Gastroesophageal sphincter (tissue), 4 donors: ENCODE data around the gene ERBIN. TPM values are rescaled to one million over a fixed set of nuclear protein-coding genes. Genes with fewer than 3 reads are reported as not detected.

Experiments
- ATAC-seq: fragments of 150-250 bp; one replicate; pipeline ENCODE4 v1.9.1; 2016; ENCODE audit warnings: mild to moderate bottlenecking, moderate library complexity
- H3K27ac ChIP-seq, 4 donors: fragments of 200-600 bp; sonication (generic) in 3 of 4; 1 replicate in 3 of 4; 2 replicates in 1 of 4; pipeline ENCODE4 v1.5.1; 2016 to 2019
- H3K27me3 ChIP-seq: fragments of 200-600 bp; sonication (generic); one replicate; pipeline ENCODE4 v1.5.1; 2019
- H3K36me3 ChIP-seq, 2 donors: fragments of 200-600 bp; sonication (generic); one replicate each; pipeline ENCODE4 v1.5.1; 2019; ENCODE audit warnings: control low read depth in 1 of 2
- H3K4me1 ChIP-seq, 3 donors: fragments of 200-600 bp; sonication (generic); 1 replicate in 2 of 3; 2 replicates in 1 of 3; pipeline ENCODE4 v1.5.1; 2016 to 2019; ENCODE audit warnings: control low read depth in 2 of 3
- H3K4me3 ChIP-seq, 2 donors: fragments of 200-600 bp; sonication (generic); one replicate each; pipeline ENCODE4 v1.5.1; 2019; ENCODE audit warnings: mild to moderate bottlenecking in 1 of 2, moderate library complexity in 1 of 2
- H3K9me3 ChIP-seq, 3 donors: fragments of 200-600 bp; sonication (generic); one replicate each; pipeline ENCODE4 v1.5.1; 2017 to 2019; ENCODE audit warnings: control low read depth in 2 of 3
- EP300 ChIP-seq: sonication (generic); formaldehyde crosslinking; IDR thresholded peaks from one replicate; pipeline ENCODE4 v1.6.1; 2017; ENCODE audit warnings: antibody characterized with exemption, mild to moderate bottlenecking
- POLR2A ChIP-seq, 2 donors: fragments of 450-650 bp; IDR thresholded peaks; one replicate each; pipeline ENCODE4 v1.6.1; 2017; ENCODE audit warnings: antibody characterized with exemption in 2 of 2, mild to moderate bottlenecking in 2 of 2, moderate library complexity in 1 of 2
- POLR2AphosphoS5 ChIP-seq: sonication (generic); formaldehyde crosslinking; IDR thresholded peaks from one replicate; pipeline ENCODE4 v1.6.1; 2017; ENCODE audit warnings: antibody characterized with exemption
- WGBS, 2 donors: methylation state at CpG; one replicate each; pipeline ENCODE4 v1.1.5; 2018; ENCODE audit warnings: low coverage in 1 of 2; 5-methylcytosine and 5-hydroxymethylcytosine counted together
- total RNA-seq, 4 donors: library from RNA; depleted of rRNA; stranded (reverse); fragments of >200 nt; gene quantifications; one replicate each; pipeline ENCODE4 v1.1.0, GENCODE V29; 2016
- TF ChIP-seq, protein P1 (sequence below), 4 experiments: fragments of 200-600 bp in 2 of 4; fragments of 450-650 bp in 2 of 4; sonication (generic) in 1 of 4; IDR thresholded peaks; one replicate each; pipeline ENCODE4 v1.5.1; 2017 to 2019; ENCODE audit warnings: antibody characterized with exemption in 4 of 4, mild to moderate bottlenecking in 2 of 4, moderate library complexity in 2 of 4

ERBIN gene
- total RNA-seq, 4 donors from 2014 or later: 54.4 to 71.6 (median 62.7) TPM

DNA sequence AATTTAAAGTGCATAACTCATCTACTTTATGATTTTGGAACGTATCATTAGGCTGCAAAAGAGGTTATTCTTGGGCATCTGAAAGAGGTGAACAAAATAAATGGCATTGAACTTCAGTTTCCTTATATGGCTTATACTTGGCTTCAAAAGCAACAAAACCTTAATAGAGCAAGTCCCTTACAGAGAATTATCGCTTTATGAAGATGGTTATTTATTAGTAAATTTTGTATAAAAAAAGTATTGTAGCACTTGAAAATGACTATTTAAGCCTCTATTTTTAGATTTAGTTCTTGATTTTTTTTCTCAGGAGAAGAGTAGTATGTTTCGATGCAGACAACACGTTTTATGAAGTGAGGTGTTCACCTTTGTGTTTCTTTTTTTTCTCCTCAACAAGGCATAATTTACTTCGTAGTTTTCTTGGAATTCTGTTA, 2.0 kb downstream of the ERBIN start:
- whole genome bisulfite sequencing, 2 donors: 7 to 14% methylated on average over 4 to 5 of the region's 5 CpGs
- no peak for ATAC-seq
- no peaks in the 10 kb centered on the region for H3K36me3 ChIP-seq
- no peak for TF ChIP-seq POLR2A (IDR thresholded peaks at IDR 0.05)
- TF ChIP-seq EP300: no peak
- no peak for TF ChIP-seq POLR2AphosphoS5
- TF ChIP-seq, protein P1, sequence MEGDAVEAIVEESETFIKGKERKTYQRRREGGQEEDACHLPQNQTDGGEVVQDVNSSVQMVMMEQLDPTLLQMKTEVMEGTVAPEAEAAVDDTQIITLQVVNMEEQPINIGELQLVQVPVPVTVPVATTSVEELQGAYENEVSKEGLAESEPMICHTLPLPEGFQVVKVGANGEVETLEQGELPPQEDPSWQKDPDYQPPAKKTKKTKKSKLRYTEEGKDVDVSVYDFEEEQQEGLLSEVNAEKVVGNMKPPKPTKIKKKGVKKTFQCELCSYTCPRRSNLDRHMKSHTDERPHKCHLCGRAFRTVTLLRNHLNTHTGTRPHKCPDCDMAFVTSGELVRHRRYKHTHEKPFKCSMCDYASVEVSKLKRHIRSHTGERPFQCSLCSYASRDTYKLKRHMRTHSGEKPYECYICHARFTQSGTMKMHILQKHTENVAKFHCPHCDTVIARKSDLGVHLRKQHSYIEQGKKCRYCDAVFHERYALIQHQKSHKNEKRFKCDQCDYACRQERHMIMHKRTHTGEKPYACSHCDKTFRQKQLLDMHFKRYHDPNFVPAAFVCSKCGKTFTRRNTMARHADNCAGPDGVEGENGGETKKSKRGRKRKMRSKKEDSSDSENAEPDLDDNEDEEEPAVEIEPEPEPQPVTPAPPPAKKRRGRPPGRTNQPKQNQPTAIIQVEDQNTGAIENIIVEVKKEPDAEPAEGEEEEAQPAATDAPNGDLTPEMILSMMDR (IDR thresholded peaks at IDR 0.05): no peak
- H3K9me3 ChIP-seq: no peaks in the 10 kb centered on the region
- H3K27me3 ChIP-seq: no peaks in the 10 kb centered on the region
- peak overlapping the region; percentile 67 to 92 for H3K4me3 ChIP-seq
- H3K27ac ChIP-seq: peak overlapping the region in 2 of 4 donors; percentile 99
- H3K4me1 ChIP-seq: peaks cover 0 to 58% (median 0%) of the 10 kb centered on the region in 3 donors

- Histone ChIP-seq H3K27ac (no peak overlapping the region), H3K27me3 (no peaks in the 10 kb centered on the region), H3K9me3 (no peaks in the 10 kb centered on the region), H3K4me1 (peaks cover 0 to 62% (median 0%) of the 10 kb centered on the region in 3 donors), H3K36me3 (no peaks in the 10 kb centered on the region), H3K4me3 (peak overlapping the region; percentile 67 to 92)
- no peak for ATAC-seq
- 46 to 56% methylated on average over 3 of the region's 3 CpGs for WGBS, 2 donors
- TF ChIP-seq POLR2A (IDR thresholded peaks at IDR 0.05): no peak
- no peak for TF ChIP-seq POLR2AphosphoS5
- no peak for TF ChIP-seq EP300
Observed at GRCh38 chr5:65928860-65929259, 2.5 kb downstream of the ERBIN start.

- Histone ChIP-seq H3K4me3 (no peak overlapping the region), H3K9me3 (no peaks in the 10 kb centered on the region), H3K27me3 (no peaks in the 10 kb centered on the region), H3K36me3 (no peaks in the 10 kb centered on the region), H3K27ac (no peak overlapping the region), H3K4me1 (peaks cover 0 to 81% (median 0%) of the 10 kb centered on the region in 3 donors)
- no peak for ATAC-seq
- no peak for TF ChIP-seq EP300
- TF ChIP-seq, protein P1 (IDR thresholded peaks at IDR 0.05): no peak
- TF ChIP-seq POLR2A (IDR thresholded peaks at IDR 0.05): no peak
- TF ChIP-seq POLR2AphosphoS5: no peak
- WGBS, 2 donors: 90 to 100% methylated on average over 1 to 4 of the region's 4 CpGs
Observed at GRCh38 chr5:65932676-65933075, 6.3 kb downstream of the ERBIN start.

DNA sequence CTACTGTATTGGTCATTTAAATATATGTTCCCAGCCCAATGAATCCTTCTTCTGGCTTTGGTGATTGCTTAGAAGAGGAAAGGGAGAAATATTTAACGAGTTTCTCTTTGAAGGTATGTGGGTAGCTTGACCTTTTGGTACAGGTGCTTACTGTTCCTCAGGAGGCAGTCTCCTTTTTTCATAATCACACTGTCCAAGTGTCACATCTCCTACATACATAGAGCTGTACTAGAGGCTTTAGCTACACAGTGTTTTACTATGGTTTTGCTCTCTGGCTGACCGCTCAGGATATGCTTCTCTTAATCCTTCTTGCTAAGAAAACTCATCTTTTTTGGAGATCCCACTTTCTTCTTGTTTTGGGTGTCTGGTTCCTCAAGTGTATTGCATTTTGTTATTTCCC, 6.9 kb downstream of the ERBIN start:
- peaks cover 0 to 82% (median 0%) of the 10 kb centered on the region in 3 donors for H3K4me1 ChIP-seq

DNA sequence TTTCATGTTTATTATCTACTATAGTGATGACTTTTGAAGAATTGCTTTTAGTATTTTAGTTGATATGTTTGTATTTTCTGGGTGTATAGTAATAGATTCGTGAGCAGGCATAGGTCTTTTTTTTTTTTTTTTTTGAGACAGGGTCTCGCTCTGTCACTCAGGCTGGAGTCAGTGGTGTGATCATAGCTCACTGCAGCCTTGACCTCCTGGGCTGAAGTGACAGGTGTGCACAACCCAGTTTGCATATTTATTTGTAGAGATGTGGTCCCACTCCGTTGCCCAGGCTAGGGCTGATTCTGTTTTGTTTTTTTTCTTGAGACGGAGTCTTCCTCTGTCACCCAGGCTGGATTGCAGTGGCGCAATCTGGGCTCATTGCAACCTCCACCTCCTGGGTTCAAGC, 11.9 kb downstream of the ERBIN start:
- ATAC-seq: no peak
- no peak overlapping the region for H3K4me3 ChIP-seq
- H3K4me1 ChIP-seq: peaks cover 0 to 40% (median 0%) of the 10 kb centered on the region in 3 donors
- H3K36me3 ChIP-seq: no peaks in the 10 kb centered on the region
- TF ChIP-seq POLR2AphosphoS5: no peak
- no peak for TF ChIP-seq EP300
- TF ChIP-seq, protein P1 (IDR thresholded peaks at IDR 0.05): no peak
- TF ChIP-seq POLR2A (IDR thresholded peaks at IDR 0.05): no peak
- WGBS, 2 donors: 89 to 96% methylated on average over 3 to 4 of the region's 5 CpGs
- H3K9me3 ChIP-seq: no peaks in the 10 kb centered on the region
- H3K27ac ChIP-seq: no peak overlapping the region
- H3K27me3 ChIP-seq: no peaks in the 10 kb centered on the region

More for the DNA sequence above, 6.9 kb downstream of the ERBIN start:
- TF ChIP-seq, protein P1 (IDR thresholded peaks at IDR 0.05): no peak
- TF ChIP-seq POLR2A (IDR thresholded peaks at IDR 0.05): no peak
- TF ChIP-seq EP300: no peak
- TF ChIP-seq POLR2AphosphoS5: no peak
- no peaks in the 10 kb centered on the region for H3K9me3 ChIP-seq
- H3K36me3 ChIP-seq: no peaks in the 10 kb centered on the region
- WGBS, 2 donors: 67 to 73% methylated on average over 2 of the region's 2 CpGs
- no peak for ATAC-seq
- H3K27ac ChIP-seq: no peak overlapping the region
- no peaks in the 10 kb centered on the region for H3K27me3 ChIP-seq
- no peak overlapping the region for H3K4me3 ChIP-seq
